ENCODE measurements around the gene RGS7.

RGS7 gene

GRCh38 chr1:241079459-241079858 lies 277.5 kb downstream of the RGS7 start:
- no peak overlapping the region for H3K27ac ChIP-seq (ENCODE audit: low read depth, low read length)
- no peaks in the 10 kb centered on the region for H3K36me3 ChIP-seq (ENCODE audit: insufficient read depth, low read length)
- no peak overlapping the region for H3K4me3 ChIP-seq (ENCODE audit: low read length)
- H3K9ac ChIP-seq (ENCODE audit: low read depth, low read length) = no peak overlapping the region
- no peaks in the 10 kb centered on the region for H3K27me3 ChIP-seq (ENCODE audit: insufficient read depth, low read length)
- H3K9me3 ChIP-seq (ENCODE audit: insufficient read depth, low read depth, low read length) = no peaks in the 10 kb centered on the region
- 0 out of 2 replicates have a peak, but pooled peaks cover 1% of the 10 kb centered on the region for H3K4me1 ChIP-seq (ENCODE audit: insufficient read depth, low read length)
- WGBS = 94% methylated on average over 1 of the region's 1 CpG

- H3K9me3 ChIP-seq (ENCODE audit: insufficient read depth, low read depth, low read length) = no peaks in the 10 kb centered on the region
- H3K9ac ChIP-seq (ENCODE audit: low read depth, low read length) = no peak overlapping the region
- H3K36me3 ChIP-seq (ENCODE audit: insufficient read depth, low read length) = no peaks in the 10 kb centered on the region
- no peak overlapping the region for H3K27ac ChIP-seq (ENCODE audit: low read depth, low read length)
- 79% methylated on average over 8 of the region's 8 CpGs for WGBS
- H3K4me3 ChIP-seq (ENCODE audit: low read length) = no peak overlapping the region
- 0 out of 2 replicates have a peak, but pooled peaks cover 5% of the 10 kb centered on the region for H3K4me1 ChIP-seq (ENCODE audit: insufficient read depth, low read length)
- H3K27me3 ChIP-seq (ENCODE audit: insufficient read depth, low read length) = no peaks in the 10 kb centered on the region
These were observed 278.0 kb downstream of the RGS7 start for GRCh38 chr1:241079047-241079446.

GRCh38 chr1:241077386-241078147 lies 279.4 kb downstream of the RGS7 start:
- no peaks in the 10 kb centered on the region for H3K9me3 ChIP-seq (ENCODE audit: insufficient read depth, low read depth, low read length)
- H3K4me3 ChIP-seq (ENCODE audit: low read length) = no peak overlapping the region
- no peak overlapping the region for H3K9ac ChIP-seq (ENCODE audit: low read depth, low read length)
- 0 out of 2 replicates have a peak, but pooled peaks cover 5% of the 10 kb centered on the region for H3K4me1 ChIP-seq (ENCODE audit: insufficient read depth, low read length)
- H3K27me3 ChIP-seq (ENCODE audit: insufficient read depth, low read length) = no peaks in the 10 kb centered on the region
- WGBS = 93% methylated on average over 10 of the region's 11 CpGs
- no peak overlapping the region for H3K27ac ChIP-seq (ENCODE audit: low read depth, low read length)
- no peaks in the 10 kb centered on the region for H3K36me3 ChIP-seq (ENCODE audit: insufficient read depth, low read length)

- H3K4me1 ChIP-seq (ENCODE audit: insufficient read depth, low read length) = 0 out of 2 replicates have a peak, but pooled peaks cover 5% of the 10 kb centered on the region
These were observed 282.5 kb downstream of the RGS7 start for GRCh38 chr1:241074507-241074906.

GRCh38 chr1:241068359-241068758 lies 288.6 kb downstream of the RGS7 start:
- no peaks in the 10 kb centered on the region for H3K36me3 ChIP-seq (ENCODE audit: insufficient read depth, low read length)
- no peaks in the 10 kb centered on the region for H3K9me3 ChIP-seq (ENCODE audit: insufficient read depth, low read depth, low read length)
- H3K27ac ChIP-seq (ENCODE audit: low read depth, low read length) = no peak overlapping the region
- no peak overlapping the region for H3K9ac ChIP-seq (ENCODE audit: low read depth, low read length)
- H3K4me3 ChIP-seq (ENCODE audit: low read length) = no peak overlapping the region
- no peaks in the 10 kb centered on the region for H3K27me3 ChIP-seq (ENCODE audit: insufficient read depth, low read length)
- 94% methylated on average over 2 of the region's 2 CpGs for WGBS
- peaks cover 19% of the 10 kb centered on the region; the same call in 1 of the 2 replicates for H3K4me1 ChIP-seq (ENCODE audit: insufficient read depth, low read length)

More at GRCh38 chr1:241074507-241074906, 282.5 kb downstream of the RGS7 start:
- Histone ChIP-seq H3K36me3 (ENCODE audit: insufficient read depth, low read length) (no peaks in the 10 kb centered on the region), H3K9ac (ENCODE audit: low read depth, low read length) (no peak overlapping the region), H3K27me3 (ENCODE audit: insufficient read depth, low read length) (no peaks in the 10 kb centered on the region), H3K4me3 (ENCODE audit: low read length) (no peak overlapping the region), H3K27ac (ENCODE audit: low read depth, low read length) (no peak overlapping the region), H3K9me3 (ENCODE audit: insufficient read depth, low read depth, low read length) (no peaks in the 10 kb centered on the region)
- 90% methylated on average over 6 of the region's 6 CpGs for WGBS

- Histone ChIP-seq H3K4me3 (ENCODE audit: low read length) (no peak overlapping the region), H3K9me3 (ENCODE audit: insufficient read depth, low read depth, low read length) (no peaks in the 10 kb centered on the region), H3K27me3 (ENCODE audit: insufficient read depth, low read length) (no peaks in the 10 kb centered on the region), H3K27ac (ENCODE audit: low read depth, low read length) (no peak overlapping the region), H3K9ac (ENCODE audit: low read depth, low read length) (no peak overlapping the region), H3K36me3 (ENCODE audit: insufficient read depth, low read length) (no peaks in the 10 kb centered on the region), H3K4me1 (ENCODE audit: insufficient read depth, low read length) (peaks cover 27% of the 10 kb centered on the region; the same call in 1 of the 2 replicates)
- WGBS = 66% methylated on average over 5 of the region's 5 CpGs
These were observed 293.7 kb downstream of the RGS7 start for GRCh38 chr1:241063276-241063675.

- no peak overlapping the region for H3K27ac ChIP-seq (ENCODE audit: low read depth, low read length)
- no peak overlapping the region for H3K9ac ChIP-seq (ENCODE audit: low read depth, low read length)
- H3K36me3 ChIP-seq (ENCODE audit: insufficient read depth, low read length) = no peaks in the 10 kb centered on the region
- no peaks in the 10 kb centered on the region for H3K27me3 ChIP-seq (ENCODE audit: insufficient read depth, low read length)
- H3K4me1 ChIP-seq (ENCODE audit: insufficient read depth, low read length) = peaks cover 16% of the 10 kb centered on the region; the same call in 1 of the 2 replicates
- H3K9me3 ChIP-seq (ENCODE audit: insufficient read depth, low read depth, low read length) = no peaks in the 10 kb centered on the region
- WGBS = 95% methylated on average over 2 of the region's 3 CpGs
- H3K4me3 ChIP-seq (ENCODE audit: low read length) = no peak overlapping the region
These were observed 295.9 kb downstream of the RGS7 start for GRCh38 chr1:241061062-241061461.

- Histone ChIP-seq H3K4me3 (ENCODE audit: low read length) (no peak overlapping the region), H3K9me3 (ENCODE audit: insufficient read depth, low read depth, low read length) (no peaks in the 10 kb centered on the region), H3K4me1 (ENCODE audit: insufficient read depth, low read length) (peaks cover 33% of the 10 kb centered on the region), H3K27ac (ENCODE audit: low read depth, low read length) (peak overlapping the region; percentile 19; the same call in 1 of the 2 replicates), H3K27me3 (ENCODE audit: insufficient read depth, low read length) (no peaks in the 10 kb centered on the region), H3K36me3 (ENCODE audit: insufficient read depth, low read length) (no peaks in the 10 kb centered on the region), H3K9ac (ENCODE audit: low read depth, low read length) (no peak overlapping the region)
- WGBS = 33% methylated on average over 4 of the region's 4 CpGs
These were observed 308.4 kb downstream of the RGS7 start for GRCh38 chr1:241048622-241049021.

- Histone ChIP-seq H3K9me3 (ENCODE audit: insufficient read depth, low read depth, low read length) (no peaks in the 10 kb centered on the region), H3K4me1 (ENCODE audit: insufficient read depth, low read length) (peaks cover 33% of the 10 kb centered on the region), H3K4me3 (ENCODE audit: low read length) (no peak overlapping the region), H3K9ac (ENCODE audit: low read depth, low read length) (no peak overlapping the region), H3K27ac (ENCODE audit: low read depth, low read length) (peak overlapping the region; percentile 86), H3K36me3 (ENCODE audit: insufficient read depth, low read length) (no peaks in the 10 kb centered on the region), H3K27me3 (ENCODE audit: insufficient read depth, low read length) (no peaks in the 10 kb centered on the region)
- 69% methylated on average over 2 of the region's 2 CpGs for WGBS
These were observed 311.3 kb downstream of the RGS7 start for GRCh38 chr1:241045659-241046058.

- H3K36me3 ChIP-seq (ENCODE audit: insufficient read depth, low read length) = no peaks in the 10 kb centered on the region
- H3K9ac ChIP-seq (ENCODE audit: low read depth, low read length) = no peak overlapping the region
- H3K4me3 ChIP-seq (ENCODE audit: low read length) = no peak overlapping the region
- 74% methylated on average over 8 of the region's 9 CpGs for WGBS
- H3K27me3 ChIP-seq (ENCODE audit: insufficient read depth, low read length) = no peaks in the 10 kb centered on the region
- peak overlapping the region; percentile 34; the same call in 1 of the 2 replicates for H3K27ac ChIP-seq (ENCODE audit: low read depth, low read length)
- peaks cover 14% of the 10 kb centered on the region for H3K4me1 ChIP-seq (ENCODE audit: insufficient read depth, low read length)
- H3K9me3 ChIP-seq (ENCODE audit: insufficient read depth, low read depth, low read length) = no peaks in the 10 kb centered on the region
These were observed 322.6 kb downstream of the RGS7 start for GRCh38 chr1:241034203-241034936.

GRCh38 chr1:241024834-241025233 lies 332.2 kb downstream of the RGS7 start:
- Histone ChIP-seq H3K4me1 (ENCODE audit: insufficient read depth, low read length) (no peaks in the 10 kb centered on the region), H3K27me3 (ENCODE audit: insufficient read depth, low read length) (no peaks in the 10 kb centered on the region), H3K9me3 (ENCODE audit: insufficient read depth, low read depth, low read length) (no peaks in the 10 kb centered on the region), H3K27ac (ENCODE audit: low read depth, low read length) (no peak overlapping the region), H3K4me3 (ENCODE audit: low read length) (no peak overlapping the region), H3K9ac (ENCODE audit: low read depth, low read length) (no peak overlapping the region), H3K36me3 (ENCODE audit: insufficient read depth, low read length) (no peaks in the 10 kb centered on the region)
- 81% methylated on average over 2 of the region's 3 CpGs for WGBS
